ENCODE measurements around the gene CERT1. TPM values are rescaled to one million over a fixed set of nuclear protein-coding genes. Genes with fewer than 3 reads are reported as not detected.

CERT1 gene
- total RNA-seq, 1 experiment from 2014 or later = 50.2 TPM

DNA sequence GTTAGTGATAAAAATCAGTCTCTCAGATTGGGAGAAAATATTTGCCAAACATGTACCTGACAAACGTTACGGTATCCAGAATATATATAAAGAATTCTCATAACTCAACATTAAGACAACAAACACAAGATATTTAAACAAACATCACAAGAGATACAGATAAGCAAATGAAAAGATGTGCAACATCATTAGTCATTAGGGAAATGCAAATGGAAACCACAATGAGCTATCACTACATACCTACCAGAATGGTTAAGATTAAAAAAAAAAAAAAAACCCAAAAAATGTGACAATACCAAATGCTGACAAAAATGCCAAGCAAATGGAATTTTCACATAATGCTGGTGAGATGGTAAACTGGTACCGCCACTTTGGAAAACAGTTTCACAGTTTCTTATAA lies 15.4 kb downstream of the CERT1 start:
- TF ChIP-seq, protein P1, sequence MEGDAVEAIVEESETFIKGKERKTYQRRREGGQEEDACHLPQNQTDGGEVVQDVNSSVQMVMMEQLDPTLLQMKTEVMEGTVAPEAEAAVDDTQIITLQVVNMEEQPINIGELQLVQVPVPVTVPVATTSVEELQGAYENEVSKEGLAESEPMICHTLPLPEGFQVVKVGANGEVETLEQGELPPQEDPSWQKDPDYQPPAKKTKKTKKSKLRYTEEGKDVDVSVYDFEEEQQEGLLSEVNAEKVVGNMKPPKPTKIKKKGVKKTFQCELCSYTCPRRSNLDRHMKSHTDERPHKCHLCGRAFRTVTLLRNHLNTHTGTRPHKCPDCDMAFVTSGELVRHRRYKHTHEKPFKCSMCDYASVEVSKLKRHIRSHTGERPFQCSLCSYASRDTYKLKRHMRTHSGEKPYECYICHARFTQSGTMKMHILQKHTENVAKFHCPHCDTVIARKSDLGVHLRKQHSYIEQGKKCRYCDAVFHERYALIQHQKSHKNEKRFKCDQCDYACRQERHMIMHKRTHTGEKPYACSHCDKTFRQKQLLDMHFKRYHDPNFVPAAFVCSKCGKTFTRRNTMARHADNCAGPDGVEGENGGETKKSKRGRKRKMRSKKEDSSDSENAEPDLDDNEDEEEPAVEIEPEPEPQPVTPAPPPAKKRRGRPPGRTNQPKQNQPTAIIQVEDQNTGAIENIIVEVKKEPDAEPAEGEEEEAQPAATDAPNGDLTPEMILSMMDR (conservative IDR thresholded peaks at IDR 0.05) = no peak
- WGBS (ENCODE audit: extremely low coverage, insufficient read length, low lambda C conversion rate) = no CpG with 5 or more reads among the region's 3 CpGs
- no peak overlapping the region for H3K9ac ChIP-seq (ENCODE audit: extremely low read depth, insufficient read length, low read length)

More for the DNA sequence above, 15.4 kb downstream of the CERT1 start:
- Histone ChIP-seq H3K56ac (ENCODE audit: insufficient read length, low read depth, low read length) (no peak overlapping the region), H3K18ac (ENCODE audit: insufficient read length, low read depth, low read length) (no peak overlapping the region), H3K79me1 (ENCODE audit: insufficient read depth, low read depth, low read length, poor library complexity, severe bottlenecking) (peaks cover 2% of the 10 kb centered on the region), H3K79me2 (ENCODE audit: insufficient read depth, low read length) (no peaks in the 10 kb centered on the region; the same call in 1 of the 2 replicates), H2AFZ (ENCODE audit: low read length) (no peak overlapping the region), H3K23ac (ENCODE audit: insufficient read length, low read depth, low read length) (no peak overlapping the region), H3K27ac (ENCODE audit: insufficient read length, low read depth, low read length) (no peak overlapping the region), H2BK5ac (ENCODE audit: insufficient read length, low read length) (no peak overlapping the region), H4K20me1 (ENCODE audit: control insufficient read depth, insufficient read depth, insufficient read length) (no peaks in the 10 kb centered on the region), H2BK15ac (ENCODE audit: low read depth, low read length) (no peak overlapping the region), H2AK5ac (ENCODE audit: insufficient read length, low read length) (no peak overlapping the region), H3K9me3 (ENCODE audit: control insufficient read depth, low read depth, low read length) (no peaks in the 10 kb centered on the region), H3K27me3 (ENCODE audit: insufficient read depth, low read length) (no peaks in the 10 kb centered on the region), H3T11ph (ENCODE audit: low read length) (no peak overlapping the region), H3K4me1 (ENCODE audit: insufficient read depth, low read length) (no peaks in the 10 kb centered on the region), H3K4me2 (ENCODE audit: insufficient read depth, insufficient read length, low read length) (no peak overlapping the region), H4K91ac (ENCODE audit: insufficient read length, low read depth, low read length) (no peak overlapping the region), H4K5ac (ENCODE audit: insufficient read length, low read depth, low read length) (no peak overlapping the region), H3K4ac (ENCODE audit: low read depth, low read length) (no peak overlapping the region), H2BK20ac (ENCODE audit: low read depth, low read length, poor library complexity, severe bottlenecking) (no peak overlapping the region), H4K8ac (replicated peaks; ENCODE audit: insufficient read length, low read depth, low read length) (no peak overlapping the region), H2BK120ac (ENCODE audit: low read depth, low read length, poor library complexity, severe bottlenecking) (no peak overlapping the region), H3K23me2 (ENCODE audit: insufficient read length, low read depth, low read length, poor library complexity, severe bottlenecking) (no peaks in the 10 kb centered on the region), H2BK12ac (ENCODE audit: insufficient read length, low read depth, low read length) (no peak overlapping the region), H3K14ac (ENCODE audit: insufficient read depth, low read length) (no peak overlapping the region)
- H3K27me3 Mint-ChIP-seq (ENCODE audit: low read depth) = no peaks in the 10 kb centered on the region
- peaks cover 12 to 20% of the 10 kb centered on the region in 2 experiments for H3K4me1 Mint-ChIP-seq
- no peak overlapping the region for H3K27ac Mint-ChIP-seq
- peaks cover 0 to under 1% of the 10 kb centered on the region in 2 experiments; a peak in 1 of 5 replicates for H3K9me3 Mint-ChIP-seq
- no peak for DNase-seq
- H3K36me3 Mint-ChIP-seq (ENCODE audit: insufficient read depth in 1 of 3, low read depth in 3 of 3) = peaks cover 19 to 41% (median 40%) of the 10 kb centered on the region in 3 experiments; a peak in 6 of 7 replicates
- H3K4me3 Mint-ChIP-seq = no peak overlapping the region

Data from H9 (cell line).